ENCODE data around the gene ST3GAL5. TPM values are rescaled to one million over a fixed set of nuclear protein-coding genes. Genes with fewer than 3 reads are reported as not detected.

ST3GAL5 gene
- 23.2 to 28.6 TPM (median 25.8 TPM) in 3 replicates for total RNA-seq

DNA sequence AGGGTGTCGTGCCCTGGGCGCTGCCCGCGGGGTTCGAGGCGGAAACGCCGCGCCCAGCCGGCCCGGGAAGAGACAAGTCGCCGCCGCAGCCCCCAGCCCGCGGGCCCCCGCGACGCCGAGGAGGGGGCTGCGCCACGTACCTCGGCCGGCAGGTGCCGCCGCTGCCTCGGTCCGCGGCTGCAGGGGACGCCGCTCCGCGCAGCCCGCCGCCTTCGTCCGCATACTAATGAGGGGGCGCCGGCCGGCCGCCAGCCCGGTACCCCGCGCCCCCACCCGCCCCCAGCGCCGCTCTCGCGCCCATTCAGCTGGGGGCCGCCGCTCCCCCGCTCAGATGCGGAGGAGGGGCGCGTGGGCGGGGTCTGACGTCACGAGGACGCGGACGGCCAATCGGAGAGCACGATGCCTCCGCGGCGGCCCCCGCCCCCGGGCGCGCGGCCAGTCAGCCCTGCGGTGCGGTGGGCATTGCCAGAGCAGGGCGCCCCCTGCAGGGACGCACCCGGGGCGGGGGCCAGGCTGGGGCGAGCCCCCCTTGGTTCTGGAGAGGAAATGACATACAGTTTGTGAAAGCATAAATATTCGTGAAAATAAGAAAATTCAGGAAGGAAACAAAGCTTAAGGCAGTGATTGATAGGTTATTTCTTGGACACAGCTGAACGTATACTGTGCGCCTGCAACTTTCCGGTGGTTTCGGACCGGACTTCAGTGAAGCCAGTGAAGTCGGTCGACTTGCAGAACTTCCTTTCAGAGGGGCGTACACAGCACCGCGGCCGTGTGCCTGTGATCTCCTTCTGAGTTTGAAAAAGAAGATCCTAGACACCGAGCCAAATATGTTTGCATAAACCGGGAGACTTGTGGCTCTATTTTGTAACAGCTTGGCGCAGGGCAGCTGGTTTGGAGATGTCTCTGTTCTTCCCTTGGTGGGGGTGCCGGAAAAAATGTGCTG, at the start of gene ST3GAL5:
TSS of gene ST3GAL5 (minus strand) at position 307 of the 943 bp plus-strand sequence. CDS start at position 222, 85 bp downstream.
- Mint-ChIP-seq H3K27me3 (ENCODE audit: low read depth) (no peaks in the 10 kb centered on the region), H3K4me3 (peak within 1 kb of the TSS; percentile 90)
- TF ChIP-seq, protein P1, sequence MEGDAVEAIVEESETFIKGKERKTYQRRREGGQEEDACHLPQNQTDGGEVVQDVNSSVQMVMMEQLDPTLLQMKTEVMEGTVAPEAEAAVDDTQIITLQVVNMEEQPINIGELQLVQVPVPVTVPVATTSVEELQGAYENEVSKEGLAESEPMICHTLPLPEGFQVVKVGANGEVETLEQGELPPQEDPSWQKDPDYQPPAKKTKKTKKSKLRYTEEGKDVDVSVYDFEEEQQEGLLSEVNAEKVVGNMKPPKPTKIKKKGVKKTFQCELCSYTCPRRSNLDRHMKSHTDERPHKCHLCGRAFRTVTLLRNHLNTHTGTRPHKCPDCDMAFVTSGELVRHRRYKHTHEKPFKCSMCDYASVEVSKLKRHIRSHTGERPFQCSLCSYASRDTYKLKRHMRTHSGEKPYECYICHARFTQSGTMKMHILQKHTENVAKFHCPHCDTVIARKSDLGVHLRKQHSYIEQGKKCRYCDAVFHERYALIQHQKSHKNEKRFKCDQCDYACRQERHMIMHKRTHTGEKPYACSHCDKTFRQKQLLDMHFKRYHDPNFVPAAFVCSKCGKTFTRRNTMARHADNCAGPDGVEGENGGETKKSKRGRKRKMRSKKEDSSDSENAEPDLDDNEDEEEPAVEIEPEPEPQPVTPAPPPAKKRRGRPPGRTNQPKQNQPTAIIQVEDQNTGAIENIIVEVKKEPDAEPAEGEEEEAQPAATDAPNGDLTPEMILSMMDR (IDR thresholded peaks at IDR 0.05; ENCODE audit: unreplicated experiment) = peak; percentile 49

DNA sequence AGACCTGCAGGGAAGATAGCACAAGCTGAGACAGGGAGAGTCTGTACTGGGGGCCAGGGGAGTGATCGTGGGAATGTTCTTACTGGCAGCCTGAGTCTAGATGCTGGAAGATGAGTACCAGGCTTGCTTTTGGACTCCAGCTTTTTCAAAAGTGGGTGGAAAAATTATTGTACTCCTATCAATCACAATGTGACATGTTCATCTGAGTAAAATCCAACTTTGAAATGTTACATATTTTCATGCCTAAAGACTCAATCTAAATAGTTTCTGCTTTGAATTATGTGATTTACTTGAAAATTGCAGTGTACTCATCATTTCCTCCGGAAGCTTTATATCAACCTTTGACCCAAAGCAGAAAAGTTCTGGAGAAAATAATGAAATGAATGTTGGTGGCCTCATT, 49.7 kb upstream of the ST3GAL5 start:
- no peak overlapping the region for H3K4me3 Mint-ChIP-seq
- peak overlapping the region; percentile 51 for H3K27ac Mint-ChIP-seq
- H3K9me3 Mint-ChIP-seq = peaks cover 22% of the 10 kb centered on the region
- TF ChIP-seq, protein P1 (IDR thresholded peaks at IDR 0.05; ENCODE audit: unreplicated experiment) = no peak
- peaks cover 3% of the 10 kb centered on the region for H3K36me3 Mint-ChIP-seq
- no peak for DNase-seq (ENCODE audit: low spot score in 2 of 2, unreplicated experiment in 2 of 2)
- H3K4me1 Mint-ChIP-seq = peaks cover 33% of the 10 kb centered on the region
- no peaks in the 10 kb centered on the region for H3K27me3 Mint-ChIP-seq (ENCODE audit: low read depth)

More for the DNA sequence above, at the start of gene ST3GAL5:
- Mint-ChIP-seq H3K9me3 (no peaks in the 10 kb centered on the region), H3K36me3 (no peaks in the 10 kb centered on the region), H3K4me1 (peaks cover 66% of the 10 kb centered on the region), H3K27ac (peak within 1 kb of the TSS; percentile 96)
- DNase-seq (ENCODE audit: low spot score in 2 of 2, unreplicated experiment in 2 of 2) = peak; percentile 83 to 92

DNA sequence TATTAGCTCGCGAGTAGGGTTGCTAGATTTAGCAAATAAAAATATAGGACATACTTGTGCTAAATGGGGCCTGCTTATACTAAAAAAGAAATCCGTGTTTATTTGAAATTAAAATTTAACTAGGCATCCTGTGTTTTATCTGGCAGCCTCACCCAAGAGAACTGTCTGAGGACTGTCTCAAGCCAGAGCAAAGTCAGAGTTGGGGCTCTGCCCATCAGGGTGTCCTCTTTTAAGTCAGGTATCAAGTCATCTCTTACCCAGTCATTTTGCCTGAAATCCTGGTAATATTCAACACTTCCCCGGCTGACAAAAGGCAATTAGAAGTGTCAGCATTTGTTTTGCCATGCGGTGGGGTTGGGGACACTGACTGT, 48.3 kb upstream of the ST3GAL5 start:
- Mint-ChIP-seq H3K36me3 (no peaks in the 10 kb centered on the region), H3K27me3 (ENCODE audit: low read depth) (no peaks in the 10 kb centered on the region), H3K27ac (peak overlapping the region; percentile 34), H3K4me3 (no peak overlapping the region), H3K4me1 (peaks cover 33% of the 10 kb centered on the region), H3K9me3 (peaks cover 12% of the 10 kb centered on the region)
- no peak for DNase-seq (ENCODE audit: low spot score in 2 of 2, unreplicated experiment in 2 of 2)
- TF ChIP-seq, protein P1 (IDR thresholded peaks at IDR 0.05; ENCODE audit: unreplicated experiment) = no peak

DNA sequence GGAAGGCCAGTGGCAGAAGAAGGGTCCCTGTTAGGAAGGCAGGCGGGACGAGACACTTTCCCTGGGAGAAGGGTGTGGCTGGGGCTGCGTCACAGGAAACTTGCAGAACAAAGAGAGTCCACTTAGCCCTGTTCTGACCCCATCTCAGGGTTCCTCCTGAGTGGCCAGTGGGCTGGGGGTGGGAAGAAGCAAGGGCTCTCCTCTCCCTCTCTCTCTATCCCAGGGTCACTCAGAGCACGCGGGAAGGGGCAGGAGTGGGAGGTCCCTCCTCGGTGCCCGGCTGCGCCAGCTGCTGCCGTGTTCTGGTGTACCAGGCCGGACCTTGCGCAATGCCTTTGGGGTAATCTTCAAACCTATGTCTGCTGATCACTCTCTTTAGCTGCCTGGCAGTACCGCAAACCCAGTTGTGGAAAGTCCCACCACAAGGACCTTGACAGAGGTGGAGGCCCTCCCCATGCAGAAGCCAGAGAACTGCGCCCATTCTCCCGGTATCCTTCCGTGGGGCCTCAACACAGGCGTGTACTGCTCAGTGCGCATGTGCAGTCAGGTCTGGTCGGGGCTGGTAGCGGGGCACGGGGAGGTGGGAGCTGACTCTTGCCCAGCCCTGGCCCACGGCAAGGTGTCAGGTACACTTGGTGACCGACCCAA, 47.8 kb upstream of the ST3GAL5 start:
- Mint-ChIP-seq H3K9me3 (peaks cover 7% of the 10 kb centered on the region), H3K27me3 (ENCODE audit: low read depth) (no peaks in the 10 kb centered on the region), H3K36me3 (no peaks in the 10 kb centered on the region), H3K27ac (peak overlapping the region; percentile 90), H3K4me3 (no peak overlapping the region), H3K4me1 (peaks cover 33% of the 10 kb centered on the region)
- DNase-seq (ENCODE audit: low spot score in 2 of 2, unreplicated experiment in 2 of 2) = no peak
- TF ChIP-seq, protein P1 (IDR thresholded peaks at IDR 0.05; ENCODE audit: unreplicated experiment) = no peak

DNA sequence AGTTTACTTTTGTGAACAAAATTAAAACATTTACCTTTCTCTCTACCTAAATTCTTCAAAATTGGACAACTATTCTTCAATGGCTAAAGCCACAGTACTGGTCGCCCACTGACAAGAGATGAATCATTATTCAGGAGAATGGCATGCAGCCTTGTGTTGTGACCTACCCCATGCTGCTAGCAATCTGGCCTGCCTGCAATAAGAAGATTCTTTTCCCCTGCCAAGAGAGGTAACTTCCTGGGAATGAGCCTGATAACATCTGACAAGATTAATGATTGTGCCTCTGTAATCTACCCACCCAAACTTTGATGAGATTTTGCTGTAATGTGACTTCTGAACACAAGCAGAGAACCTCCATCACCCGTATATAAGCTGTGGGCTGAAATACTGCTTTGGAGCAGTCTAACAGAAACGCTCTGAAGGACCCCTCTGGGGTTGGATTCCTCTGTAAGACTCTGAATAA, 47.0 kb upstream of the ST3GAL5 start:
- H3K4me3 Mint-ChIP-seq = no peak overlapping the region

More for the DNA sequence above, 47.0 kb upstream of the ST3GAL5 start:
- no peaks in the 10 kb centered on the region for H3K9me3 Mint-ChIP-seq
- H3K27me3 Mint-ChIP-seq (ENCODE audit: low read depth) = no peaks in the 10 kb centered on the region
- H3K36me3 Mint-ChIP-seq = no peaks in the 10 kb centered on the region
- peaks cover 34% of the 10 kb centered on the region for H3K4me1 Mint-ChIP-seq
- peak overlapping the region; percentile 90 for H3K27ac Mint-ChIP-seq
- TF ChIP-seq, protein P1 (IDR thresholded peaks at IDR 0.05; ENCODE audit: unreplicated experiment) = no peak
- DNase-seq (ENCODE audit: low spot score in 2 of 2, unreplicated experiment in 2 of 2) = no peak

Data from mesothelial cell of epicardium (in vitro differentiated cells).